GM12873 (cell line): ENCODE data around the gene CCDC192.

ENCODE experiments used
- CTCF ChIP-seq: IDR thresholded peaks from 2 replicates; pipeline ENCODE4 v1.5.1; 2012; ENCODE audit warnings: low read depth, mild to moderate bottlenecking, moderate library complexity, low read length, control low read depth; ENCODE audit not compliant: insufficient read depth; ENCODE audit errors: missing control alignments

CCDC192 gene

DNA sequence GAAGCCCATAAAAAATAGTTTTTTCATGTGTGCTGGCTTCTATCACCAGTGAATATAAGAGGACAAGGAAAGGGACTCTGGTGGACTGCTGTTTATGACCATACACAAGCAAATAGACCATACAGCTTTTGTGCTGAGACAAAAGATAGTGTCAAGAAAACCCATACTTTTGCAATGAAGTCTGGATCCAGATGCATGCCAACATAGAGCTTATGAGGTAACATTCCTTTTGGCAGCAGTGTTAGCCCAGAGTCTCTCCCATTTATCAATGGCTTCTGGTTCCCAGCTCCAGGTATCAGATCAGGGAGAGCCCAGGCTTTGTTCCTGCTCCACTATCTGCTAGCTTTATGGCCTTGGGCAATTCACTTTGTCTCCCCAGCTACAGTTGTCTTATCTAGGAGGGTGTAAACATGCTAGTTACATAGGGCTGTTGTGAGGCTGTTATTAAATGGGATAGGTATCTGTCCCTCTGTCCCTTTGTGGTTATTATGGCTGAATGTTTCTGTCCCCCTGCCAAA, 55.6 kb downstream of the CCDC192 start:
- TF ChIP-seq CTCF: no peak

DNA sequence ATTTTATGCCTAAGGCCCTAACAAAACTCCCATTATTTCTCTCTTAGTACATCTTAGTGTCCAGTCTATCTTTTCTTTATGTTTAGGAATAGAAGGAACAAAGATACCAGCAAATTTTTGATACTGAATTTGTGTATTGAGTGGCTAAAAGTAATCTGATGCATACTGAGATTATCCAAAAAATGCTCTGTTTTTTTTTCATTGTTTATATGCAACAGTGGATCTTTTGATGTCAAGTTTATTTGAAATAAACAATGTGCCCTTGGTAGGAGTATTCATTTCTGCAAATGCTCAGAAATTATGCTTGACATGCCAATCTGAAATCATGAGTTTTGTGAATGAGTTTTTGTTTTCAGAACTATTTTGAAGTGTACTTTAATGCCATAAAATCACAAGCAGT, 58.7 kb downstream of the CCDC192 start:
- TF ChIP-seq CTCF: no peak

DNA sequence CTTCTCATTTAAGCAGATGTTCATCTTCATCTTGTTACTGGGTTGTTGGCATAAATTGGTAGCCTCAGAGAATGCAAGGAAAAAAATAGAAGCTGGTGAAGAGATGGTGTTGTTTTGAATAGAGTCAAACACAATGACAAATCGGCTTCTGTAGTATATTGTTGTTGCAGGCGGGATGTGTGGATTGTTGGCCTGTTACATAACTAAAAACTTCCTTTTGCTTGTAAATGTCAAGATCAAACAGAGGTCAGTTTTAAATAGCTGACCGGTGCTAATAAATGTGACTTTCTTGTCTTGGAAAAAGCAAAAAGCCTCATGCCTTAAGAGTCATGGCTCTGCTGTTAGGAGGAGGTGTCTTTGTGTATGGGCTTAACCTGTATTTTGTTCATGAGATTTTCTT, 59.2 kb downstream of the CCDC192 start:
- no peak for TF ChIP-seq CTCF

- no peak for TF ChIP-seq CTCF
These were observed 63.6 kb downstream of the CCDC192 start for GRCh38 chr5:127766676-127767335.

DNA sequence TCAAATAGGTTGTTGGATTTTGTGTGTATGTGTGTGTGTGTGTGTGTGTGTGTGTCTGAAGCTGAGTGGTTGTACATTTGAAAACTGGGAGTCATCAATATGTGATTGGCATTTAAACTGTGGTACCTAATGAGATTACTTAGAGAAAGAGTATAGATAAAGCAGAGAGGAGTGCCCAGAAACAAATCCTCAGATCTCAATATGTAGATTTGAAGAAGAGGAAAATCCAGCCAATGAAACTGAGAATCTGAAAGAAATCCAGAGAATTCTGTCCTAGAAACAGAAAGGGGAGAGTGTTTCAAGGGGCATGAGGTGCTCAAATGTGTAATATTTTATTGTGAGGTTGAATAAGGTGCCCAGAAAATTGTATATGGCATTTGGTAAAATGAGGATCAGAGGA, 66.2 kb downstream of the CCDC192 start:
- TF ChIP-seq CTCF: no peak

- no peak for TF ChIP-seq CTCF
These were observed 67.1 kb downstream of the CCDC192 start for GRCh38 chr5:127770272-127770671.

DNA sequence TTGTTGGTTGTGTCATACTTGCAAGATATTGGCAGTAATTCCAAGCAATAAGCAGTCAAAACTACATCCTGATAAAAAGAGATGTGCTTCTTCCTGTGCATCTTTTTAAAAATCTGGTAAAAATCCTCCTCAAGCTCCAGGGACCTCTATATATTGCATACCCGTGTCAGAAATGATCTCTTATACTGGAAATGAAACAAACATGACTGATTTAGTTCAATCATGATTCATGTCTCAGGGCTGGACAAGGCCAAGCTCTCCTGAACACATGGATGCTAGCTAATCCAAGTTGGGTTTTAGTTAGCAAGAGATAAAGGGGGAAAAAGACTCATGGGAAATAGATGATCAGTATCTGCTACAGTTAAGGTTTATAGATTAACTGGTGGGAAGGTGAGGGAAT, 69.3 kb downstream of the CCDC192 start:
- no peak for TF ChIP-seq CTCF
